ENCODE measurements around the gene MAN2A2. TPM values are rescaled to one million over a fixed set of nuclear protein-coding genes. Genes with fewer than 3 reads are reported as not detected.
A peak's percentile ranks its signal among the peaks of the same experiment; 100 is the strongest.

Gene MAN2A2
- total and polyA plus RNA-seq, 2 of the 8 experiments (the other 6 are each of a cell fraction or from before 2014, with no cell fraction given): 23.1 to 29.7 TPM

- TF ChIP-seq EGR1 (IDR thresholded peaks at IDR 0.05; ENCODE audit: borderline replicate concordance, low read depth, low read length) (peak; percentile 55; the same call in 1 of the 2 replicates), FOSL1 (IDR thresholded peaks at IDR 0.05; ENCODE audit: insufficient read depth, low read depth, low read length) (no peak), TAF7 (optimal IDR thresholded peaks at IDR 0.05; ENCODE audit: borderline replicate concordance, low read depth, low read length) (peak; percentile 24), EZH2 (IDR thresholded peaks at IDR 0.05; ENCODE audit: low read depth, low read length, severe bottlenecking) (no peak), ATF2 (IDR thresholded peaks at IDR 0.05; ENCODE audit: low read length) (peak; percentile 90), EP300 (IDR thresholded peaks at IDR 0.05; ENCODE audit: borderline replicate concordance in 1 of 2, low read depth in 2 of 2, low read length in 2 of 2) (no peak), CTCF (IDR thresholded peaks at IDR 0.05; ENCODE audit: control extremely low read depth in 1 of 3, insufficient read depth in 1 of 3, low read depth in 1 of 3, low read length in 3 of 3) (no peak), TBP (IDR thresholded peaks at IDR 0.05; ENCODE audit: low read depth, low read length) (no peak; the same call in 1 of the 2 replicates), HDAC6 (IDR thresholded peaks at IDR 0.05; ENCODE audit: low read depth, low read length) (no peak), SUZ12 (IDR thresholded peaks at IDR 0.05; ENCODE audit: low read length) (no peak)
Measured at GRCh38 chr15:90954712-90955623, 51.9 kb downstream of the MAN2A2 start, which contains the start of gene RCCD1 (continued).
